Nephron (organoid): ENCODE measurements around the gene SGCD.

Source experiments
- H3K27ac Mint-ChIP-seq, 3 experiments: 2 replicates each; pipeline ENCODE4 v1.8.0; 2020; ENCODE audit warnings: mixed read lengths in 3 of 3, mild to moderate bottlenecking in 2 of 3, moderate library complexity in 1 of 3
- H3K27me3 Mint-ChIP-seq: 2 replicates; pipeline ENCODE4 v1.8.0; 2021; ENCODE audit warnings: low read depth, mild to moderate bottlenecking, moderate library complexity, mixed read lengths
- H3K36me3 Mint-ChIP-seq: 2 replicates; pipeline ENCODE4 v1.8.0; 2020; ENCODE audit warnings: low read depth, mixed read lengths
- H3K4me1 Mint-ChIP-seq: 2 replicates; pipeline ENCODE4 v1.8.0; 2020; ENCODE audit warnings: mixed read lengths
- H3K4me3 Mint-ChIP-seq, 3 experiments: 2 replicates each; pipeline ENCODE4 v1.8.0; 2020; ENCODE audit warnings: mild to moderate bottlenecking in 3 of 3, mixed read lengths in 3 of 3, moderate library complexity in 2 of 3
- H3K9me3 Mint-ChIP-seq: 2 replicates; pipeline ENCODE4 v1.8.0; 2020; ENCODE audit warnings: mixed read lengths
- TF ChIP-seq, protein P1 (sequence below), 3 experiments: fragments of 200-600 bp; sonication (generic); IDR thresholded peaks; one replicate each; pipeline ENCODE4 v1.5.0; 2021; ENCODE audit warnings: antibody characterized with exemption in 3 of 3; ENCODE audit not compliant: unreplicated experiment in 3 of 3

SGCD gene

DNA sequence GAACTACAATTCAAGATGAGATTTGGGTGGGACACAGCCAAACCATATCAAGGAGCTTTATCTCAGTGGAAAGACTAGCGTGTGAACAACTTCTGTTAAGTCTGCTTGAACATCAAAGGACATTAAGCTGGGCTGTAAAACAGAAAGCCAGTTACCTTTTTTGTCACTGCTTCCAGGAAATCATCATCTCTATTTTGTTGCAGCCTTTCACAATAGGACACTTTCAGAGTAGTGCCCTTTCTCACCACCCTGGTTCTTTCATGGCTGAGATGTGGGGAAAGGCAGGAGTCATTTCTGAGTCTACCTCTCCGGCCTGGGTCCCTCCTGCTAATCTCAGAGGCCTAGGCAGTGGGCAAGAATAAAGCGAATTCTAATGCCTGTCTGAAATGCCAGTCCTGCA lies 426.9 kb downstream of the SGCD start:
- Mint-ChIP-seq H3K9me3 (no peaks in the 10 kb centered on the region), H3K27ac (no peak overlapping the region), H3K36me3 (no peaks in the 10 kb centered on the region), H3K4me3 (no peak overlapping the region), H3K4me1 (peaks cover 19% of the 10 kb centered on the region), H3K27me3 (no peaks in the 10 kb centered on the region)
- TF ChIP-seq, protein P1, sequence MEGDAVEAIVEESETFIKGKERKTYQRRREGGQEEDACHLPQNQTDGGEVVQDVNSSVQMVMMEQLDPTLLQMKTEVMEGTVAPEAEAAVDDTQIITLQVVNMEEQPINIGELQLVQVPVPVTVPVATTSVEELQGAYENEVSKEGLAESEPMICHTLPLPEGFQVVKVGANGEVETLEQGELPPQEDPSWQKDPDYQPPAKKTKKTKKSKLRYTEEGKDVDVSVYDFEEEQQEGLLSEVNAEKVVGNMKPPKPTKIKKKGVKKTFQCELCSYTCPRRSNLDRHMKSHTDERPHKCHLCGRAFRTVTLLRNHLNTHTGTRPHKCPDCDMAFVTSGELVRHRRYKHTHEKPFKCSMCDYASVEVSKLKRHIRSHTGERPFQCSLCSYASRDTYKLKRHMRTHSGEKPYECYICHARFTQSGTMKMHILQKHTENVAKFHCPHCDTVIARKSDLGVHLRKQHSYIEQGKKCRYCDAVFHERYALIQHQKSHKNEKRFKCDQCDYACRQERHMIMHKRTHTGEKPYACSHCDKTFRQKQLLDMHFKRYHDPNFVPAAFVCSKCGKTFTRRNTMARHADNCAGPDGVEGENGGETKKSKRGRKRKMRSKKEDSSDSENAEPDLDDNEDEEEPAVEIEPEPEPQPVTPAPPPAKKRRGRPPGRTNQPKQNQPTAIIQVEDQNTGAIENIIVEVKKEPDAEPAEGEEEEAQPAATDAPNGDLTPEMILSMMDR (IDR thresholded peaks at IDR 0.05; ENCODE audit: unreplicated experiment in 3 of 3), result no peak

DNA sequence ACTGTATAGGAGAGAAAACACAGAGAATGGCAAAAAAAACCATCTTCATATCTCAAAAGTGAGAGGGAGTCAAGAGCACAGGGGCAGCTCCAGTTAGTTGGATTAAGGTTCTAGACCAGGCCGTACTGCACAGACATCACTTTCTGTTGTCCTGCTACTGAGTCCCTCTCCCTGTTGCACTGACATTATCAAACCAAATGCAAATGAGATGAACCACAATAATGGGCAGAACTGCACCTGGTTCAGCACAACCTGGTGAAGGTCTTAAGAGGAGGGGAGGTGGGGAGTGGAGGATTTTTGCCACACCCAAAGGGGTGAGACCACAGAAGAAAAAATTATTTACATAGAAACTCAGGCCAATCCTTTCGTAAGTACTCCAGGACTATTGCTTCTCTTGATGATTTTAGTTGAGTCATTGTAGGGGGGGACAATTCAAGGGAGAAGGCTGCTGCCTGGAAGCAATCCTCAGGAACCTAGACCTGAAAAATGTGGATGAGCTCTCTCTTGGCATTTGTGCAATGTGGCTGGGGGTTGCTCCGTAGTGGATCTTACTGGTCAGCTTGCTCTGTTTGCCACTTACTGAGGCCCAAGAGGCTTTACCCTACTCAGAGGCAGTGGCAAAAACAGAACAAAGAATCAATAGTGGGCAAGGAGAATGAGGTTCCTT lies 428.6 kb downstream of the SGCD start:
- H3K36me3 Mint-ChIP-seq, result no peaks in the 10 kb centered on the region
- H3K27ac Mint-ChIP-seq, result peak overlapping the region in 2 of 3 experiments; percentile 17 to 82
- H3K27me3 Mint-ChIP-seq, result no peaks in the 10 kb centered on the region
- H3K9me3 Mint-ChIP-seq, result no peaks in the 10 kb centered on the region
- TF ChIP-seq, protein P1 (IDR thresholded peaks at IDR 0.05; ENCODE audit: unreplicated experiment in 3 of 3), result no peak
- no peak overlapping the region for H3K4me3 Mint-ChIP-seq
- H3K4me1 Mint-ChIP-seq, result peaks cover 28% of the 10 kb centered on the region

DNA sequence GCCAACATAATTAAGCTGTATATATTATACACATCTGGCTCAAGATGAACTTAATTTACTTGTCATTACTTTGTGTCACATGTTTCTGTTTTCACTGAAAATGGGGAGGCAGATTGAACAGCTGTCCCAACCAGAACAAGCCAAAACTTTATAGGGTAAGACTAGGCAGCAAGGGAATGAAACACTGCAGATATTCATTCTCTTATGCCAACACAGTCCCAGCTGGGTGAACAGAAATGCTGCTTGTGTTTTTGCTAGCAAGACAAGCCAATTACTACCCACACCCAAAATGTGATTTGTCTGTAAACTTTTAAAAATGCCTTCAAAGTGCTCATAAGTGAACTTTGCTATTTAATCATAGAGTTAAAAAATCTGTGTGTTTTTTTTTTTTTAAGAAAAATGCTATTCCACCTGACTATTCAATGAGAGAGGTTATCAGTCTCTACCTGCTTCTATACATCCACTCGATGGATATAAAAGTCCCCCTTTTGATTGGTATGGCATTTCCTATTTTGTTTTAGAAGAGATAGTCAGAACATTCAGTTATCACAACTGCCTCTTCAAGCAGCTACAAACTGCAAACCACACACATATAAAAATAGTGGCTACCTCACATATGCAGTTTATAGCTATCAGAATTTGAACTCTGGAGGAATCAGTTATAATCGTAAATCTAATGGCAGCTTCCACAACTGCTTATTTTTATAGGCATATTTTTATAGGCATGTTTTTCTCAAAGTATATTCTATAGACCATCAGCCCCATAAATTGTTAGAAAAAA lies 431.2 kb downstream of the SGCD start:
- Mint-ChIP-seq H3K9me3 (no peaks in the 10 kb centered on the region), H3K4me3 (no peak overlapping the region), H3K27me3 (no peaks in the 10 kb centered on the region), H3K36me3 (no peaks in the 10 kb centered on the region), H3K4me1 (peaks cover 36% of the 10 kb centered on the region), H3K27ac (peak overlapping the region in 1 of 3 experiments; percentile 1)
- TF ChIP-seq, protein P1 (IDR thresholded peaks at IDR 0.05; ENCODE audit: unreplicated experiment in 3 of 3), result no peak

DNA sequence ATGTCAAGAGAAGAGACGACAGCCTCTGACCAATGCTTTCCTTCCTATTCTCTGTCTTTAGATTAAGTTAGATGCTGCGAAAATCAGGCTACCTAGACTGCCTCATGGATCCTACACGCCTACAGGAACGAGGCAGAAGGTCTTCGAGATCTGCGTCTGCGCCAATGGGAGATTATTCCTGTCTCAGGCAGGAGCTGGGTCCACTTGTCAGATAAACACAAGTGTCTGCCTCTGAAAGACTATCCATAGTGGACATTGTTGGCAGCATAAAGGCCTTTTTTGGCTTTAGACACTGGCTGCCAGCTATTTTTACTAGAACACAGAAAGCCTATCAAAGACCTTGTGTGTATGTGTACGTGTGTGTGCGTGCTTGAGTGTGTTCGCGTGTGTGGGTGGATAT lies 432.2 kb downstream of the SGCD start:
- H3K27ac Mint-ChIP-seq, result peak overlapping the region in 1 of 3 experiments; percentile 1
- no peak overlapping the region for H3K4me3 Mint-ChIP-seq
- H3K36me3 Mint-ChIP-seq, result no peaks in the 10 kb centered on the region
- TF ChIP-seq, protein P1 (IDR thresholded peaks at IDR 0.05; ENCODE audit: unreplicated experiment in 3 of 3), result no peak
- H3K27me3 Mint-ChIP-seq, result no peaks in the 10 kb centered on the region
- peaks cover 36% of the 10 kb centered on the region for H3K4me1 Mint-ChIP-seq
- H3K9me3 Mint-ChIP-seq, result no peaks in the 10 kb centered on the region

DNA sequence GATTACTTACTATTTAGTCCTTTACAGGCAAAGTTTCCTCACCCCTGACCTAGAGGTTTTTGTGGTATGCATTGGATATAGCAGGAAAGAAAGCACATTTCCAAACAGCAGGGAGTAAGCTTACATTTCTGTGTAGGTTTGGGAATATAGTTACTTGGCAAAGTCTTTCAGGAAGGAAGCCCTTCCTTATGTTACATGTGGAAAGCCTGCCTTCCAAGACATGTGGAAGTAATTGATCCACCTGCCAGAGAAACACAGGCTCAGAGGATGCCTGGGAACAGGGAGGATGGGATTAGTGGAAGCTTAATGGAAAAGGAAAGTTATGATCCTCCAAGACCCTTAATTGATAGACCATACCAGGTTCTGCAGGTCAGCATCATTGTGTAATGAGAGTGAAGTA lies 435.8 kb downstream of the SGCD start:
- TF ChIP-seq, protein P1 (IDR thresholded peaks at IDR 0.05; ENCODE audit: unreplicated experiment in 3 of 3), result no peak
- Mint-ChIP-seq H3K4me1 (peaks cover 25% of the 10 kb centered on the region), H3K9me3 (no peaks in the 10 kb centered on the region), H3K36me3 (no peaks in the 10 kb centered on the region), H3K4me3 (no peak overlapping the region), H3K27me3 (no peaks in the 10 kb centered on the region), H3K27ac (peak overlapping the region in 1 of 3 experiments; percentile 9)
